22Rv1 (cell line): ENCODE results near the gene ZBTB11.

ENCODE experiments used
- H3K27ac ChIP-seq: fragments of 450-650 bp; 2 replicates; pipeline ENCODE4 v1.5.1; 2017
- ZFX ChIP-seq: fragments of 450-650 bp; IDR thresholded peaks from 2 replicates; pipeline ENCODE4 v1.6.1; 2017; ENCODE audit warnings: antibody characterized with exemption, borderline replicate concordance
- TF ChIP-seq, protein P1 (sequence below): fragments of 450-650 bp; IDR thresholded peaks from 2 replicates; pipeline ENCODE4 v1.5.1; 2017; ENCODE audit warnings: mild to moderate bottlenecking

ZBTB11 gene

DNA sequence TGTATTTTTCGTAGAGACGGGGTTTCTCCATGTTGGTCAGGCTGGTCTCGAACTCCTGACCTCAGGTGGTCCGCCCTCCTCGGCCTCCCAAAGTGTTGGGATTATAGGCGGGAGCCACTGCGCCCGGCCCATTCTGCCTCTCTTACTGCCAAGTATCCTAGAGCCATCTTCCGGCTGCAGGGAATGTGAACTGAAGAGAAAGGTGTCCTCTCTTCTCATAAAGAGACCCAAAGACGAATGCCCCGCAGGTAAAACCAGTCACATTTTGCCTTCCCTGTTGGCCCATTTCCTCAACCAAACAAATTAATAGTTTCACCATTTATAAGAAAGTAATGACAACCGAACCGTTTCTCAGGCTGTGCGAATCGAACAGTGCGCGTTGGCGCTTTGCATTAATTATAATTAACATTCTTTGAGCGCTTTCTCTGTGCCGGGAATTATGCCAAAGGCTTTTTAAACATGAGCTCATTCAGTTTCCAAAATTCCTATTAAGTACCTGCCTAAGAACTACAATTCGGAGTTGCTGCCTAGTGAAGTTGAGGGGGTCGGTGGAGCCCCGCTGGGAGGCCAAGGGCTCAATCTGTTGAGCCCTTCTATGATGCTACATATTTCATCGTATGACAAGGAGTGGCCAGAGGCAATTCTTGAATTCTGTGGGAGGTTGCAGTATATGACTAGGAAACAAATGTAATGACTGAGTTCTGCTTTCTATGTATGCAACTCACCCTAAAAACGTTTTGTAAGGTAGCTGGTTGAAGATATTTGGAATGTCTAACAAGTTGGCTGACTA lies 10.4 kb upstream of the ZBTB11 start:
- peak overlapping the region; percentile 91 for H3K27ac ChIP-seq

GRCh38 chr3:101685870-101686307 lies 9.0 kb upstream of the ZBTB11 start:
- H3K27ac ChIP-seq = peak overlapping the region; percentile 91
- TF ChIP-seq ZFX = no peak

More for the DNA sequence above, 10.4 kb upstream of the ZBTB11 start:
- no peak for TF ChIP-seq ZFX
- TF ChIP-seq, protein P1, sequence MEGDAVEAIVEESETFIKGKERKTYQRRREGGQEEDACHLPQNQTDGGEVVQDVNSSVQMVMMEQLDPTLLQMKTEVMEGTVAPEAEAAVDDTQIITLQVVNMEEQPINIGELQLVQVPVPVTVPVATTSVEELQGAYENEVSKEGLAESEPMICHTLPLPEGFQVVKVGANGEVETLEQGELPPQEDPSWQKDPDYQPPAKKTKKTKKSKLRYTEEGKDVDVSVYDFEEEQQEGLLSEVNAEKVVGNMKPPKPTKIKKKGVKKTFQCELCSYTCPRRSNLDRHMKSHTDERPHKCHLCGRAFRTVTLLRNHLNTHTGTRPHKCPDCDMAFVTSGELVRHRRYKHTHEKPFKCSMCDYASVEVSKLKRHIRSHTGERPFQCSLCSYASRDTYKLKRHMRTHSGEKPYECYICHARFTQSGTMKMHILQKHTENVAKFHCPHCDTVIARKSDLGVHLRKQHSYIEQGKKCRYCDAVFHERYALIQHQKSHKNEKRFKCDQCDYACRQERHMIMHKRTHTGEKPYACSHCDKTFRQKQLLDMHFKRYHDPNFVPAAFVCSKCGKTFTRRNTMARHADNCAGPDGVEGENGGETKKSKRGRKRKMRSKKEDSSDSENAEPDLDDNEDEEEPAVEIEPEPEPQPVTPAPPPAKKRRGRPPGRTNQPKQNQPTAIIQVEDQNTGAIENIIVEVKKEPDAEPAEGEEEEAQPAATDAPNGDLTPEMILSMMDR = no peak

- TF ChIP-seq, protein P1 = no peak
- no peak for TF ChIP-seq ZFX
- H3K27ac ChIP-seq = peak overlapping the region; percentile 91
Observed at GRCh38 chr3:101685050-101685400, 8.1 kb upstream of the ZBTB11 start.

- H3K27ac ChIP-seq = 0 out of 2 replicates have a peak overlapping the region, but pooled peaks have one; percentile 32
Observed at GRCh38 chr3:101680466-101680865, 3.5 kb upstream of the ZBTB11 start.

GRCh38 chr3:101678837-101679236 lies 1.9 kb upstream of the ZBTB11 start:
- H3K27ac ChIP-seq = peak overlapping the region; percentile 95; the same call in 1 of the 2 replicates

More at GRCh38 chr3:101680466-101680865, 3.5 kb upstream of the ZBTB11 start:
- TF ChIP-seq ZFX = no peak
- TF ChIP-seq, protein P1 = no peak

- H3K27ac ChIP-seq = peak overlapping the region; percentile 95
Observed at GRCh38 chr3:101677436-101678286, 729 bp upstream of the ZBTB11 start.

DNA sequence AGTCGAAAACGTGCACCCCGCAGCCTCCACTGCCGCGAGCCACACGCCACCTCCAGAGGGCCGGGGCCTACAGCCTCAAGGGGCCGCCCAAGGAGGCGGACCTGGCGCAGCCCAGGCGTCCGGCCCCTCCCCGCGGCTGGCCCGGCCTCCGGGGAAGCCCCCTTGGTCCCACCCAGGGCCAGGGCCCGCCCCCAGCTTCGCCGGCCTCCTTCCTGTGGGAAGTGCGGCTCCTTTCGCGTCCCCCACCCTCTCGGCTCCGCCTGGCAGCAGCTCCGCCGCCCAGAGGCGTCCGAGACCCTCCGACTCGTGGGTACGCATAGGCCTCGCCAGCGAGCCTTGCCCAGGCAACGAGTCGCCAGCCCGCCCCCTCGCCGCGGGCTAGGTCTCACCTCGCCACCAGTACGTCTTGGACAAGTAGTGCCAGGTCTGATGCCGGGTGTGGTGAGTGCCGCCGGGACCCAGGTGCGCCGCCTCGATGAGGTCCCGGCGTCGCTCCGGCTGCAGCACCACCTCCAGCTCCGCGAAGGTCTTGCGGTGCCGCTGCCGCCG lies 642 bp downstream of the ZBTB11 start:
- peak overlapping the region; percentile 95 for H3K27ac ChIP-seq
- TF ChIP-seq ZFX = no peak
- TF ChIP-seq, protein P1 = no peak

More at GRCh38 chr3:101677436-101678286, 729 bp upstream of the ZBTB11 start:
- TF ChIP-seq, protein P1 = peak; percentile 26; the same call in 1 of the 2 replicates
- no peak for TF ChIP-seq ZFX

DNA sequence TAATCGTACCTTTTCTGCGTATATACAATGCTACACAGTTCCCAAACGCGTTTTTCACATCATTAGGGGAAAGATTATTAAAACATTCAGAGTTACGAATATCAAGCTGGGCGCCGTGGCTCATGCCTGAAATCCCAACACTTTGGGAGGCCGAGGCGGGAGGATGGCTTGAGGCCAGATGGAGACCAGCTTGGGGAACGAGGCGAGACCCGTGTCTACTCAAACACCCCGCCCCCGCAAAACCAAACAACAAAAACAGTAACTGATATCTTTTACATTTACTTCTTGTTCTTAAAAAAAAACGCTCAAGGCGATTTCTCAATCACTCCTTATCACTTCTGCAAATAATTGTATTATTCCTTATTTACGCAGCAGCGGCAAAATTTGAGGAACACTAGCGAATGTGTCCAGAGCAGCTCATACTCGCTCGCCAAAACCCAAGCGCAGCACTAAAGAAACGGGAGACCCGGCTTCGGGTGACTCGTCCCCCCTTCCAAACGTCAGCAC lies 1.2 kb downstream of the ZBTB11 start:
- peak overlapping the region; percentile 95 for H3K27ac ChIP-seq
- no peak for TF ChIP-seq ZFX
- TF ChIP-seq, protein P1 = no peak
